HG02763 (cell line): Measurements from ENCODE around the gene NPFFR2.
A peak's percentile ranks its signal among the peaks of the same experiment; 100 is the strongest.
"Not testable (repeated sequence)": the region's sequence is repeated elsewhere in the genome, so short reads cannot be mapped to it uniquely, and the experiment has no call there.

ENCODE experiments used
- ATAC-seq: cut with Tn5 transposase; IDR thresholded peaks from one replicate; pipeline ENCODE4 v1.9.1; 2021; ENCODE audit warnings: mild to moderate bottlenecking, moderate library complexity; ENCODE audit not compliant: unreplicated experiment

The NPFFR2 gene

DNA sequence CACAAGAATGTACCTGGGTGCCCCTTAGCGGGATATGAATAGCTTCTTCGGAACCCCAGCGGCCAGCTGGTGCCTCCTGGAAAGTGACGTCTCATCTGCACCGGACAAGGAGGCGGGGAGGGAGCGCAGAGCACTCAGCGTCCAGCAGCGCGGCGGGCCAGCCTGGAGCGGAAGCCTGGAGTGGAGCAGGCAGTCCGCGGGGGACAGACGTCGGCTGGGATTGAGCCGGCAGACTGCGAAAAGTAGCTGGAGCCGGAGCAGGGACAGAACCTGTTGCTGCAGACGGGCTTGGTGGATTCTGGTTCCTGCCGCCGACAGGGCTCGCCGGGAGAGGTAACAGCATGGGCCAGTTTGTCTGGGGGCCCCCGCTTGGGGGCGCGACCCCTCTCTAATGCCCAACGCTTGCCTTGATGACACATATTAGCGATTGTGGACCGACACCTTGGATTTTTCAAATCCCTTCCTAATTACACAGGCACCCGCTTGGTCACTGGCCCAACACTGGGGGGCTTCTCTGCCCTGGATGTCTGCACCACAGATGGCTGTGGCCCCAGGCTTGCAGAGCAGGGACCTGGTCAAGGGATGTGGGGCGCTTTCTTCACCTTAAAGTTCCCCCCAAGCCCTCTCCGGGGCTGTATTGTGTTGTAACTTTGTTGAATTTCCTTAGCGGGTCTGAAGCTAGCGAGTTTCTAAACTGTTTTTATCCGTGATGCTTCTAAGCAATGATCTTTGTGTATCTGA is at the start of gene NPFFR2:
TSS of gene NPFFR2 (plus strand) at position 133 of the 741 bp plus-strand sequence. CDS start 96,592 bp downstream, outside the sequence.
- no peak for ATAC-seq

DNA sequence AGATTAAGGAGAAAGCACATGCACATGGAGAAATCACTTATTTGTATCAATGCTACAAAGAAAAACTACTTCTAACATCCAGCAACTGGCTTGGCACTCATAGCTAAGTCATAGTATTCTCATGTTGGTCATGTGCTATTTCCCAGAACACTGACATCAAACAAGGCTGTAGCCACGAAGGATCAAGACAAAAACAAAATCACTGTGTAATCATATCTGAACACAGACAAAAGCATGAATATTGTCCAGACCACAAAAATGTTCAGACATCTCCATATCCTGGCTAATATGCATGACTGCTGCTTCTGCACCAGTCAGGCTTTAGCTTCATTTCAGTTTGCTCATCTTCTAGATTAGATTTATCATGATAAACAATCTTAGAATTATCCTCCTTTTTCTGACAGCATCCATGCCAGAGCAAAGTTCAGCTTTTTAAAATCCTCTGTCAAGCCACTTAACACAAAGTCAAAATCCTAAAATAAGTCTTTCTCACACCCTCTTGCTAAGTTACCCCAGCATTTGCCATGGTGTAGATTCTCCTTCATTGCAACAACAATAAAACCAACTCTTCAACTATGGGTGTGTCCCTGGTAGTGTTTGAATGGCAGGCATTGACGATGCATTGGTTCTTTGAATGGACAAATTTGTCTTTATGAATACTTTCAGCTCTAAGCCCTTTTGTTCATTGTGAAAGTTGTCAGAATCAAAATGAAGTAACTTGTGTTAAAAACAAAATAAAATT is 39.1 kb upstream of the NPFFR2 start:
- no peak for ATAC-seq

DNA sequence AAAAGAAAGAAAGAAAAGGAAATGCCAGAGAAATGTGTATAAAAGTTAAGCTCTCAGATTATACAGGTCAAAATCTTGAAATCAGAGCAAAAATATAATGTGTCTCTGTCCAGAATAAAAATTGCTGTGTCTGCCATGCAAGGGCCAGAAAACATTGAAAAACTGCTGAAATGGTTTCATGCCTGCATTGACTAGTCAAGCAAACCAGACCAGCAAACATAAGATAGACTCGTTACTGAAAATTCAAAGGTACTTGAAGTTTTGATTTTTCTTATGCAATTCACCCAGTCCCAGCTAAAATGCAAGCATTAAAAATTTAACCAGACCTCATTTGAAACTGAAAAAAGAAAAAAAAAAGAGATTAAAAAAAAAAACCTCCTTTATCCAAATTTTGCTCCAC is 37.2 kb upstream of the NPFFR2 start:
- ATAC-seq, result no peak

DNA sequence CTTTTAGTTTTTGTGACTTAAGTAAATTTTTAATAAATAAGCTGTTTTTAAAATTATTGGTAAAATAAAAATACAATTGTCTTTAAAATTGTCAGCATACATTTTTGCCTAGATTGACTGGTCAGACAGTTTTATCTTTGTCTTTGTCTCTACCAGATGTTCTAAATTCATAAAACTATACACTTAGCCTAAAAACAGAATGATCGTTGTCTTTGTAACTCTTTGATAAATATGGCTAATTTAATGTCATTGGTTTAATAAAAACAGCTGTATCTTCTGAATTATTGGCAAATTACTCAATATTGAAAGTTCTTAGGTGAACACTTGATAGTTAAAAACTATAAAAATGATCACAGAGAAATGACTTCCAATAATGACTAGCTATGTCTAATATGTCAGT is 36.5 kb upstream of the NPFFR2 start:
- no peak for ATAC-seq

DNA sequence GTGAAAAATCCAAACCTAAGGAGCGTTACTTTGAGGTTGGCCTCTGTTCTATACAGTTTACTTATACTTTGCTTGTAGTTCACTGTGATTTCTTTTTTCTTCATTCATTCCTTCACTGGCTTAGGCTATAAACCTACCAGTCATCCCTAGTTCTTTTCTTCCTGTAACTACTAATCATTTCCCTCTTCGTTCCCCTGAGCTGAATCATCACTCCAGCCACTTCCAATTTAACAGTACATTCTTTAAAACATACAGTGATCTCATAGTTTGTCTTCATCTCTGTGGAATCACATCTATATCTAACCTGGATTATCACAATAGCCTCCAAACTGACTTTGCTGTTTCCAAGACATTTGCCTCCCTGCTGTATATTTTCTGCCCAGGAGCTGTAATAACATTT is 25.2 kb upstream of the NPFFR2 start:
- no peak for ATAC-seq

DNA sequence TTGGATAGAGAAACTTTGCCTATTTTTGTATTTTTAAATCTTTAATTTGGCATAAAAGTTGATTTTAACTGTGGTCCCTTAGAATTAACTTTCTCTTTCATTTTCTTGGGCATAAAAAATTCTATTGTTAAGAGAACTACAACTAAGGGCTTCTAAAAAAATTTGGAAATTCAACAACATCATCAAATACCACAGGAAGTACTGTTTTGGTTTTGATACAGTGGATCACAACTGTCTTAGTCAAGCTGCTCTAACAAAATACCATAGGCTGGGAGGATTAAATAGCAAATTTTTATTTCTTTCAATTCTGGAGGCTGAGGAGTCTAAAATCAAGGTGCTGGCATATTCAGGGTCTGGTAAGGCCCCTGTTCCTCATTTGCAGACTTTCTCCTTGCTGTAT is 19.9 kb upstream of the NPFFR2 start:
- no peak for ATAC-seq

DNA sequence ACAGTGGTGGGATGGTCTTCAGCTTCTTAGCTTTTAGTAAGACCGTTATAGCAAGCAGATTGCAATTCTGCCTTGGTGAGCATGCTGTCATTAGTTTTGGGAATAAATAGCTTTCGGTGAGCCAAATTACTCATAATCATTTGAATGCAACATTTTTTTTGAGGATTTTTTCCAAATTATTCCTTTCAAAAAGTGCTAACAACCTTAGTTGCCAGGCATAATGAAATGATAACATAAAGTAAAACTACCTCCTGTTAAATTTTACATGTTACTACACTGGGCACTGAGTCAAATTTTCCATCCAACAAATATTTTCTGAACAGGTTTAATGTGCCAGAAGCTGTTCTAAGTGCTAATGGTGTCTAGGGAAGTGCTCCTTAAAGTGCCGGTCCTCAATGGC is 15.8 kb upstream of the NPFFR2 start:
- ATAC-seq, result no peak

DNA sequence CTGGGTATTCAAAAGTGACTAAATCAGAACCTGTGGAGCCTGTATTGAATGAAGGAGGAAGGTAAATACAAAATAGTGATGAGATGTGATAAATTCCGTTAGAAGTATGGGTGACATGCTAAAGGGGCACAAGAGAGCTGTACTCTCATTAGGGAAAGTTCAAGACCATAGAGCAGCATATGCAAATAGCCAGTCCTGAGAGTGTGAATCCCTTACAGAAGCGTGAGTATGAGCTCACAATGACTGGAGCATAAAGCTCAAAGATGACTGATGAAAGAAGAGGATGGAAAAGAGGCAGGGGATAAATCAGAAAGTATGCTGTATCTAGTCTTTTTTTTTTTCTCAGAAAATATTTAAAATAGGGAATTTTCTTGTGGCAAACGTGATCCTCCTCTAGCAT is 12.1 kb upstream of the NPFFR2 start:
- no peak for ATAC-seq

DNA sequence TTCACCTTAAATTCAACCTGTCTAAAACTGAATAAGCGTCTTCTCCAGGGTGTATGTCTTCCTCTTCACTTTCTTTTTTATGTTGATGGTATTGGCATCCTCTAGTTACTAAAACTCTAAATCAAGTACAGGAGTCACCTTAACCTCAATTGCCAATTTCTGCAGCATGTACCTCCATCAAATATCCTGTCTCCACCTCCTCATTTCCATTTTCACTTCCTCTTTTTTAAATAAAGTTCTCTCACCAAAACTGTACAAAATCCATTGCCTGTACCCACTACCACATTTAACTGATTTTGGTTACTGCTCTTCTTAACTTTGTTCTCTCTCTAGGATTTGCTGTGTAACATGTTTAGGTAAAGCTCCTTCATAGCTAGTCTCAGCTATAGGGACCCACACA is 9.2 kb upstream of the NPFFR2 start:
- ATAC-seq, result no peak

DNA sequence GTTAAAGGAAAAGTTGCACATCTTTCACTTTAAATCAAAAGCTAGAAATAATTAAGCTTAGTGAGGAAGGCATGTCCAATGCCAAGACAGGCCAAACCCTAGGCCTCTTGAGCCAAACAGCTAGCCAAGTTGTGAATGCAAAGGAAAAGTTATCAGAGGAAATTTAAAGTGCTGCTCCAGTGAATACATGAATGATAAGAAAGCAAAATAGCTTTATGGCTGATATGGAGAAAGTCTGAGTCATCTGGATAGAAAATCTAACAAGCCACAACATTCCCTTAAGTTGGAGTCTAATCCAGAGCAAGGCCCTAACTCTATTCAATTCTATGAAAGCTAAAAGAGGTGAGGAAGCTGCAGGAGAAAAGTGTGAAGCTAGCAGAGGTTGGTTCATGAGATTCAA is 23.8 kb downstream of the NPFFR2 start:
- ATAC-seq, result no peak

DNA sequence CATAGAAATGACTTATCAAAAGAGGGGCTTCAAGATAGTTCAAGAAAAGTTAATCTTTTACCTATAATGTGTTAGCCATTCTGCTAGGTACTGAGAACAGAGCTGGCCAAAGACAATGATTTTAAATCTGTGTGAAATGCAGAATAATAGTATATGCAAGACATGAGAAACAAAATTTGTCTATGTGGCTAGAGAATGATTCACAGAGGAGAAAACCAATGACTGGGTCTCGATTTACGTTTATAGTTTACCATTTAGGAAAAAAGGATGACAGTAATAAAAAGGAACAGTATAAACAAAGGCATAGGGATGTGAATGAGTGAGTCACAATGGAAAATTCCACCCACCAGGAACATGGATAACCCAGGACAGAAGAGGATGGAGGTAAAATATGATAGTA is 31.9 kb downstream of the NPFFR2 start:
- ATAC-seq, result no peak

DNA sequence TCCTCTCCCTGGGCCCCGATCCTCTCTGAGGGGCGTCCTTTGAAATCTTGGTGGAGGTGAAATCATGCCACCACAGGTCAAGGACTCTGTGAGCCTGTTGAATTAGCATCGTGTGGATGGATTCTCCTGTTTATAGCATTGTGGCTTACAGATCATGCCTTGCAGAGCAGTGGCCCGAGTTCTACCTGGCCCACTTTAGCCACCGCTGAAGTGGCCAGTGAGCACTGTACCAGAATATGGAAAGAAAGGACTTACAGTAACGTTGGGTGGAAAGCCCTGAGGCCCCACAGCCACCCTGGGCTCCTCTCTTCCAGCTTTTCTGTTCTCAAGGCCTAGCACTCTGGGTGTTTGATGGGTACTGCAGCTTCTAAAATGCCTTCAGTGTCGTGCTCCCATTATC is 35.3 kb downstream of the NPFFR2 start:
- no peak for ATAC-seq

DNA sequence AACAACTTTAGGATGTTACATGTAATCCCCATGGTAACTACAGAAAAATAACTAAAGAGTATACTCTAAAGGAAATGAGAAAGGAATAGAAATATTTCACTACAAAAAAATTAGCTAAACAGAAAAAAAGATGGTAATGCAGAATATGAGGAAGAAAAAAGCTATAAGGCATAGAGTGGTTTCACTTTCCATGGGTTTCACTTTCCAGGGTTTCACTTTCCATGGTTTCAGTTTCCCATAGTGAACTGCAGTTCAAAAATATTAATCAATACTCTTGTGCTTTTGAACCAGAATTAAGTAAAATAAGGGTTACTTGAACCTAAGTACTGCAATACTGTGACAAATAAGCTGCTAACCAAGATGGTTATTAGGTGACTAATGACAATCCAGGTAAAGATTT is 42.0 kb downstream of the NPFFR2 start:
- no peak for ATAC-seq

DNA sequence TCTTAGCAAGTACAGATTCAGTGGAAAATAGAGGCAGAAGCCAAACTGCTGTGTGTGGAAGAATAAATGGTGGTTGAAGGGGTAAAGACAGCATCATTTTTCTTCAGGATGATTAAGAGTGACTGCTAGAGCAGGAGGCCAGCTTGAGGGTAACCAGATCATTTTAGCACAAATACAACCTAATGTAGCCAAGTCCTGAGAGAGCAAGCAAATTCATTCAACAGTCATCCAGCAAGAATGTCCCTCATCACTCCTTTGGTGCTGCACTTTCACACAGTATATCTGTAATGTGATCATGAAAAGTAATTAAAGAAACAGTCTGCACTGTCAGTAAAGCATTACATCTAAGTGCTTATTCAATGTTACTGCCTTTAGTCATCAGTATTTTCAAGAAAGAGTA is 44.8 kb downstream of the NPFFR2 start:
- ATAC-seq, result no peak

DNA sequence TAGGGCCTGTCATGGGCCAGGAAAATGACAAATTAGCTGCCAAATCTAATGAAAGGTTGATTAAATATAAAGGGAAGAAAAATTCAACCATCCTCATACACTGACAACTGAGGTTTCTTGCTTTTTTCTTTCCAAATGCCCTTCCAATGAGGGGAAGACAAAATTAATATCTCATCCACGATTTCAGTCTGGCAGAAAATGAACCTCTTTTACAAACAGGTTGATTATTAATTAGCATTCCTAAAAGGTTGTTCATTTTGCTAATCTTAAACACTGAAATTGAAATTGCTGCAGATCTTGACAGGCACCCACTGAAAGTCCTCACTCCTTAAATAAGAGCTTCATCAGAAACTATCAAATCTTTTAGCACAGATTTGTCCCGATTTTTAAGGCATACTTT is 45.5 kb downstream of the NPFFR2 start:
- ATAC-seq, result no peak

DNA sequence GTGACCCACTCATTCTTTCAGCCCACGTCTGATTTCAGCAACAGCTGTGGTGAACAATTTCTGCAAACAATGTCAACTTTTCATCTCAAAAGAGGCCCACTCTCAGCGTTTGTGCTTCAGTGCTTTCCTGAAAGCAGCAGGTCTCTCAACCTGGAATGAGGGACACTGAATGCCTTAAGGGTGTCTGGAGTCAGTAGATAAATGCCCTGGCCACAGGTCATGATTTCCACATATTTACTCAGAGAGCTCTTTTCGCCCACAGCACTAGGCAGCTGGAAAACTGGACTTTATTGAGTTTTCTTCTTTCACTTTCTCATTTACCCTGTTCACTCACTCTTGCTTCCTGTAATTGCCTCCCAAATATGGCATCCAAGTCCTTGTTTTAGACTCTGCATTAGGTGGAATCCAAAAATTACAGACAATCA is 52.8 kb downstream of the NPFFR2 start:
- peak; percentile 72 for ATAC-seq

DNA sequence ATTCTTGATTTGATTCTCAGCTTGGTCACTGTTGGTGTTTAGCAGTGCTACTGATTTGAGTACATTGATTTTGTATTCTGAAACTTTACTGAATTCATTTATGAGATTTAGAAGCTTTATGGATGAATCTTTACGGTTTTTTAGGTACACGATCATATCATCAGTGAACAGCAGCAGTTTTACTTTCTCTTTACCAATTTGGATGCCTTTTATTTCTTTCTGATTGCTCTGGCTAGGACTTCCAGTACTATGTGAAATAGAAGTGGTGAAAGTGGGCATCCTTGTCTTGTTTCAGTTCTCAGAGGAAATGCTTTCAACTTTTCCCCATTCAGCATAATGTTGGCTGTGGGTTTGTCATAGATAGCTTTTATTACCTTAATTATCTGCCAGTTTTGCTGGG is 58.8 kb downstream of the NPFFR2 start:
- ATAC-seq, result not testable (repeated sequence)

DNA sequence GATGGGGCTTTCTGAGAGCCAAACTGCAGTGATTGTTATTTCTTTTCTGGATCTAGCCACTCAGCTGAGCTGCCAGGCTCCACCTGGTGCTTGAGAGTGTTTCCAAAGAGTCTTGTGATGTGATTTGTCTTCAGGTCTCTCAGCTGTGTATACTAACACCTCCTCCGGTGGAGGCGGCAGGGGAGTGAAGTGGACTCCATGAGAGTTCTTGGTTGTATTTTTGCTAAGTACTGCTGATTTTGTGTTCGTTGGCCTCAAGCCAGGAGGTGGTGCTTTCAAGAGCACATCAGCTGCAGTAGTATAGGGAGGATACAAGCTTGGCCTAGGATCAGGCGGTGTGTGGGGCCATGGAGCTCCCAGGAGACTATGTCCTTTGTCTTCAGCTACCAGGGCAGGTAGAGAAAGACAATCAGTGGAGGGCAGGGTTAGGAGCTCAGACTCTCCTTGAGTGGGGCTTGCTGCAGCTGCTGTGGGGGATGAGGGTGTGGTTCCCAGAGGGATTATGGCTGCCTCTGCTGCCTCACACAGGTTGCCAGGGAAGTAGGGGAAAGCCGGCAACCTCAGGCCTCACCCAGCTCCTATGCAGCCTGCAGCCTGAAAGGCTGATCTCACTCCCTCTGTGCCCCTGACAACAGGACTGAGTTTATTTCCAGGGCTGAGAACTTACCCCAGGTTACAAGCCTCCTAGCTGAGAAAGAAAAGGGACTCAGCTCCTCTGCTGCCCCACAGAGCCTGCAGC is 62.4 kb downstream of the NPFFR2 start:
- no peak for ATAC-seq

DNA sequence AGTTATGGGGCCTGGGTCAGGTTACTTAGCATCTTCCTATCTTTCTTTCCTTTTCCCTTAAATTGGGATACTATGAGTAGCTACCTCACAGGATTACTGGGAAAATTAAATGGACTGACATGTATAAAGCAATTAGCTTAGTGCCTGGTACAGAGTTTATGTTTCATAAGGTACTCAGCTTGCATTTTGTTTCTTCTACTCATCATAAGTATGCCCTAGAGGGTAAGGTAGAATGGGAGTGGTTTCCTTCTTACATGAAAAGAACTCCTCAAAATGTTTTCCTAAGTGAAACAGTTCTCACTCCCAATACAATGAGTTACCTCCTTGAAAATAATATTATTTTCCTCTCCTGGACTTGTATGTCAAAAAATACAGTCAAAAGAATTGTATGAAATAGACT is 75.7 kb downstream of the NPFFR2 start:
- no peak for ATAC-seq

DNA sequence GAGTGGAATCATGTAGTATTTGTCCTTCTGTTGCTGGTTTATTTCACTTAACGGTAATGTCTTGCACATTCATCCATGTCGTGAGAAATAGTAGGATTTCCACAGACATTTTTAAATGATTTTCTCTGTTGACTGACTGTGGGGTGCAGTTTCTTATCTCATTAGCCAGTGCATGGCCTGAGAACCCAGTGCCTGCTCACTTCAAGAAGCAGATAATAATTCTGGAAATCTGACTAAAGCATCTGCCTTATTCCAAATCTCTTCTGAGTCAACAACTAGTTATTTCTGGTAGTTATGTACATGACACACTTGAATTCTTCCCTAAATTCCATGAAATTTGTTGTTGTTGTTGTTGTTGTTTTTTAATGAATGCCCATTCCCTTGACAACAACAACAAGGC is 77.6 kb downstream of the NPFFR2 start:
- ATAC-seq, result no peak

DNA sequence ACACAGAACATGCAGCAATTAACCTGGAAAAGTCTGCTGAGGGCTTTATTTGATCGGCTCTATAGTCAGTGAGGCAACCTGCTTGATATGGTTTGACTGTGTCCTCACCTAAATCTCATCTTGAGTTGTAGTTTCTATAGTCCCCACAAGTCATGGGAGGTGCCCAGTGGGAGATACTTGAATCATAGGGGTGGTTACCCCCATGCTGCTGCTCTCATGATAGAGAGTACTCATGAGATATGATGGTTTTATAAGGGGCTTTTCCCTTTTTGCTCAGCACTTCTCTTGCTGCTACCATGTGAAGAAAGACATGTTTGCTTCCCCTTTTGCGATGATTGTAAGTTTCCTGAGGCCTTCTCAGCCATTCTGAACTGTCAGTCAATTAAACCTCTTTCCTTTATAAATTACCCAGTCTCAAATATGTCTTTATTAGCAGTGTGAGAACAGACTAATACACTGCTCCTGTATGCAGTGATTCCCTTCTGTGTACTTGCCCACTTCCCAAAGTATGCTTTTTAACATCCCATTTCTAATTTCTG is 78.2 kb downstream of the NPFFR2 start:
- no peak for ATAC-seq

DNA sequence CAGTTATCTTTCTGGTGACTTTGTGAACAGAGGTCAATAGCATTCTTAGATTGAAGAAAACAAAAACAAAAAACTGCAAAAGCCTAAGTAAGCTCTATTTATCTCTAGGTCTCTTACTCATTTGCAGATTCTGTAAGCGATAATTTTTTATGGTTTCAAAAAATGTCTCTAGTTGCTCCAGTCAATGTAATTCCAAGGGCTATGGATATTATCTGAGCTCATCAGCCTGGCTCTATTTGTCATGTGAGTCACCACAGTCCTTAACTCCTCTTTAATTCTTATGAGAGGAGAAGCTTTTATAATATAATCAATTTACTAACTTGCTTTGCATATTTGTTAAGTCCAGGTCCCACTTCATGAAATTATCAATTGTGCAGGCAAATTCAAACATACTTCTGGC is 79.1 kb downstream of the NPFFR2 start:
- no peak for ATAC-seq
